DOHH2 (cell line): ENCODE measurements around the gene RETREG2.

Experiments
- H3F3A ChIP-seq: fragments of 200-600 bp; sonication (generic), shearing (Covaris generic); 2 replicates; pipeline ENCODE4 v1.6.0; 2016; ENCODE audit warnings: antibody characterized with exemption, mild to moderate bottlenecking; ENCODE audit not compliant: control insufficient read depth, insufficient read depth
- H3K27ac ChIP-seq: fragments of 200-600 bp; sonication (generic); 2 replicates; pipeline ENCODE4 v1.5.1; 2014; ENCODE audit warnings: low read depth, mild to moderate bottlenecking, low read length, moderate library complexity
- H3K27me3 ChIP-seq: fragments of 200-600 bp; sonication (generic); 2 replicates; pipeline ENCODE4 v1.6.1; 2014; ENCODE audit warnings: mild to moderate bottlenecking, low read length, mixed read lengths; ENCODE audit not compliant: control insufficient read depth
- H3K36me3 ChIP-seq: fragments of 200-600 bp; sonication (generic); 2 replicates; pipeline ENCODE4 v1.6.1; 2014; ENCODE audit warnings: mild to moderate bottlenecking, low read length, moderate library complexity, mixed read lengths; ENCODE audit not compliant: control insufficient read depth
- H3K4me1 ChIP-seq: fragments of 200-600 bp; sonication (generic); 2 replicates; pipeline ENCODE4 v1.6.1; 2014; ENCODE audit warnings: mild to moderate bottlenecking, low read length, mixed read lengths; ENCODE audit not compliant: control insufficient read depth
- H3K4me2 ChIP-seq: fragments of 200-600 bp; sonication (generic); 2 replicates; pipeline ENCODE4 v1.6.0; 2014; ENCODE audit warnings: mild to moderate bottlenecking, low read length, moderate library complexity
- H3K4me3 ChIP-seq: fragments of 200-600 bp; sonication (generic); 2 replicates; pipeline ENCODE4 v1.5.1; 2014; ENCODE audit warnings: mild to moderate bottlenecking, low read length, mixed read lengths
- H3K79me2 ChIP-seq: fragments of 200-600 bp; sonication (generic); 2 replicates; pipeline ENCODE4 v1.6.1; 2014; ENCODE audit warnings: mild to moderate bottlenecking, low read length, mixed read lengths; ENCODE audit not compliant: control insufficient read depth
- H3K9me2 ChIP-seq: fragments of 200-600 bp; sonication (generic); replicated peaks from 2 replicates; pipeline ENCODE4 v1.6.1; 2014; ENCODE audit warnings: mild to moderate bottlenecking, low read length, mixed read lengths; ENCODE audit not compliant: control insufficient read depth
- H3K9me3 ChIP-seq: fragments of 200-600 bp; sonication (generic); 2 replicates; pipeline ENCODE4 v1.6.1; 2014; ENCODE audit warnings: antibody characterized with exemption, low read length, mixed read lengths; ENCODE audit not compliant: control insufficient read depth, insufficient read depth
- H4K20me1 ChIP-seq: fragments of 200-600 bp; sonication (generic); 2 replicates; pipeline ENCODE4 v1.6.0; 2014; ENCODE audit warnings: low read depth, mild to moderate bottlenecking, antibody characterized with exemption, low read length, moderate library complexity; ENCODE audit not compliant: control insufficient read depth, insufficient read depth
- EZH2phosphoT487 ChIP-seq: fragments of 200-600 bp; sonication (generic); IDR thresholded peaks from 2 replicates; pipeline ENCODE4 v1.6.1; 2017; ENCODE audit warnings: borderline replicate concordance, mild to moderate bottlenecking, antibody characterized with exemption, low read length, moderate library complexity, mixed read lengths
- TF ChIP-seq, protein P1 (sequence below): fragments of 200-600 bp; sonication (generic); IDR thresholded peaks from one replicate; pipeline ENCODE4 v1.5.1; 2014; ENCODE audit warnings: antibody characterized with exemption, mild to moderate bottlenecking, low read depth, low read length; ENCODE audit not compliant: poor library complexity, severe bottlenecking

RETREG2 gene

DNA sequence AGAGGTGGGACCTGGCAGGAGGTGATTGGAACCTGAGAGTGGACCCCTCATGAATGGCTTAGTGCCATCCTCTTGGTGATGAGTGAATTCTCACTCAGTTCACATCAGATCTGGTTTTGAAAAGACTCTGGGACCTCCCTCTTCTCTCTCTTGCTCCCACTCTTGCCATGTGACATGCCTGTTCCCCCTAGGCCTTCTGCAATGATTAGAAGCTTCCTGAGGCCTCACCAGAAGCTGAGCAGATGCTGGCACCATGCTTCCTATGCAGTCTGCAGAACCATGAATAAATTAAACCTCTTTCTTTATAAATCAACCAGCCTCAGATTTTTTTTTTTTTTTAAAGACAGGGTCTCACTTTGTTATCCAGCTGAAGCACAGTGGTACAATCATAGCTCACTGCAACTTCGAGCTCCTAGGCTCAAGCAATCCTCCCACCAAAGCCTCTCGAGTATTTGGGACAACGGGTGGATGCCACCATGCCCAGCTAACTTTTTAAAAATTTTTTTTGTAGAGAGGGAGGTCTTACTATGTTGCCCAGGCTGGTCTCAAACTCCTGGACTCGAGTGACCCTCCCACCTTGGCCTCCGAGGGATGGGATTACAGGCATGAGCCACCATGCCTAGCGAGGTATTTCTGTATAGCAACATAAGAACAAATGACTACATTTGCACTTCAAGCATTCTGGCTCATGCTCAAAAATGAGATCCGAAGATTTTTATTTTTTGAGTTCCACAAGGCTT lies 26.5 kb downstream of the RETREG2 start:
- Histone ChIP-seq H3K79me2 (peaks cover 3% of the 10 kb centered on the region; the same call in 1 of the 2 replicates), H3K27ac (no peak overlapping the region), H3K27me3 (no peaks in the 10 kb centered on the region), H3K4me2 (no peak overlapping the region), H3K9me3 (no peaks in the 10 kb centered on the region), H3K4me3 (no peak overlapping the region), H3F3A (peaks cover 7% of the 10 kb centered on the region; the same call in 1 of the 2 replicates), H3K4me1 (peaks cover 18% of the 10 kb centered on the region), H3K9me2 (no peaks in the 10 kb centered on the region), H4K20me1 (no peaks in the 10 kb centered on the region), H3K36me3 (peaks cover 25% of the 10 kb centered on the region)
- no peak for TF ChIP-seq EZH2phosphoT487
- TF ChIP-seq, protein P1, sequence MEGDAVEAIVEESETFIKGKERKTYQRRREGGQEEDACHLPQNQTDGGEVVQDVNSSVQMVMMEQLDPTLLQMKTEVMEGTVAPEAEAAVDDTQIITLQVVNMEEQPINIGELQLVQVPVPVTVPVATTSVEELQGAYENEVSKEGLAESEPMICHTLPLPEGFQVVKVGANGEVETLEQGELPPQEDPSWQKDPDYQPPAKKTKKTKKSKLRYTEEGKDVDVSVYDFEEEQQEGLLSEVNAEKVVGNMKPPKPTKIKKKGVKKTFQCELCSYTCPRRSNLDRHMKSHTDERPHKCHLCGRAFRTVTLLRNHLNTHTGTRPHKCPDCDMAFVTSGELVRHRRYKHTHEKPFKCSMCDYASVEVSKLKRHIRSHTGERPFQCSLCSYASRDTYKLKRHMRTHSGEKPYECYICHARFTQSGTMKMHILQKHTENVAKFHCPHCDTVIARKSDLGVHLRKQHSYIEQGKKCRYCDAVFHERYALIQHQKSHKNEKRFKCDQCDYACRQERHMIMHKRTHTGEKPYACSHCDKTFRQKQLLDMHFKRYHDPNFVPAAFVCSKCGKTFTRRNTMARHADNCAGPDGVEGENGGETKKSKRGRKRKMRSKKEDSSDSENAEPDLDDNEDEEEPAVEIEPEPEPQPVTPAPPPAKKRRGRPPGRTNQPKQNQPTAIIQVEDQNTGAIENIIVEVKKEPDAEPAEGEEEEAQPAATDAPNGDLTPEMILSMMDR: no peak

DNA sequence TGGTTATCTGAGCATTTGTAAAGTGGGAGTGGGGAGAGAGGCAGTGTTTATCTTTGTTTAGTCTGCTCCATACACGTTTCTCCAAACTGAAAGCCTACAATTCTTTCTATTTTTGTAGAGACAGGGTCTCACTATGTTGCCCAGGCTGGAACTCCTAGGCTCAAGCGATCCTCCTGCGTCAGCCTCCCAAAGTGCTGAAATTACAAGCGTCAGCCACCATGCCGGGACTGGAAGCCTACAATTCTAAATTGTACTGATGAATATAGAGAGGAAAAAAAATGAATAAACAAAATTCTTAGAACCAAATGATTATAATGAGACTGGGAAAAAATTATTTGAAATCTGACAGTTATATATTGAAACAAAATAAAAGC lies 27.1 kb downstream of the RETREG2 start:
- H3K4me1 ChIP-seq: peaks cover 18% of the 10 kb centered on the region
- H3K27ac ChIP-seq: no peak overlapping the region
- H3K4me2 ChIP-seq: no peak overlapping the region
- no peak overlapping the region for H3K4me3 ChIP-seq
- H3F3A ChIP-seq: peaks cover 7% of the 10 kb centered on the region; the same call in 1 of the 2 replicates
- TF ChIP-seq EZH2phosphoT487: no peak
- TF ChIP-seq, protein P1: no peak
- peaks cover 3% of the 10 kb centered on the region; the same call in 1 of the 2 replicates for H3K79me2 ChIP-seq
- H3K9me3 ChIP-seq: no peaks in the 10 kb centered on the region
- no peaks in the 10 kb centered on the region for H3K27me3 ChIP-seq
- H3K9me2 ChIP-seq: no peaks in the 10 kb centered on the region
- no peaks in the 10 kb centered on the region for H4K20me1 ChIP-seq
- peaks cover 30% of the 10 kb centered on the region for H3K36me3 ChIP-seq

DNA sequence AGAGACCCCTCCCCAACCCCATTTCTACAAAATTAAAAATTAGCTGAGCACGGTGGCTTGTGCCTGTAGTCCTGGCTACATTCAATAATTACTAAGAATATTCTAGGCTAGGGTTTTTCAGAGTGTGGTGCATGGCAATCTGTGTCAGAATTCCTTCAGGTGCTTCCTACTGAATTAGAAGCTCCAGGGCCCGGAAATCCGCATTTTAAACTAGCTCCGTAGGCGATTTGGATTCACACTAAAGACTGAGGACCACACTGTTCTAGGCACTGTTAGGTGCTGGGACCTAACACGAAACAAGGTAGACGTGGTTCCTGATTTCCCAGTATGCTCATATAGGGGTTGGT lies 27.9 kb downstream of the RETREG2 start:
- Histone ChIP-seq H3K36me3 (peaks cover 38% of the 10 kb centered on the region), H3K79me2 (peaks cover 3% of the 10 kb centered on the region; the same call in 1 of the 2 replicates), H3K9me2 (no peaks in the 10 kb centered on the region), H3K4me3 (peak overlapping the region; percentile 88), H4K20me1 (no peaks in the 10 kb centered on the region), H3K4me2 (peak overlapping the region; percentile 97), H3K4me1 (peaks cover 18% of the 10 kb centered on the region), H3F3A (peaks cover 7% of the 10 kb centered on the region; the same call in 1 of the 2 replicates), H3K27me3 (no peaks in the 10 kb centered on the region), H3K9me3 (no peaks in the 10 kb centered on the region), H3K27ac (peak overlapping the region; percentile 76)
- no peak for TF ChIP-seq EZH2phosphoT487
- TF ChIP-seq, protein P1: no peak
